NB4 (cell line): ENCODE results near the gene KLF11.

Experiments
- POLR2A ChIP-seq: IDR thresholded peaks from 2 replicates; pipeline ENCODE4 v1.6.1; 2011; ENCODE audit warnings: mild to moderate bottlenecking; ENCODE audit not compliant: insufficient read length; ENCODE audit errors: extremely low read depth
- TF ChIP-seq, protein P1 (sequence below): IDR thresholded peaks from one replicate; pipeline ENCODE4 v1.5.1; 2012; ENCODE audit warnings: low read depth, low read length

- TF ChIP-seq, protein P1, sequence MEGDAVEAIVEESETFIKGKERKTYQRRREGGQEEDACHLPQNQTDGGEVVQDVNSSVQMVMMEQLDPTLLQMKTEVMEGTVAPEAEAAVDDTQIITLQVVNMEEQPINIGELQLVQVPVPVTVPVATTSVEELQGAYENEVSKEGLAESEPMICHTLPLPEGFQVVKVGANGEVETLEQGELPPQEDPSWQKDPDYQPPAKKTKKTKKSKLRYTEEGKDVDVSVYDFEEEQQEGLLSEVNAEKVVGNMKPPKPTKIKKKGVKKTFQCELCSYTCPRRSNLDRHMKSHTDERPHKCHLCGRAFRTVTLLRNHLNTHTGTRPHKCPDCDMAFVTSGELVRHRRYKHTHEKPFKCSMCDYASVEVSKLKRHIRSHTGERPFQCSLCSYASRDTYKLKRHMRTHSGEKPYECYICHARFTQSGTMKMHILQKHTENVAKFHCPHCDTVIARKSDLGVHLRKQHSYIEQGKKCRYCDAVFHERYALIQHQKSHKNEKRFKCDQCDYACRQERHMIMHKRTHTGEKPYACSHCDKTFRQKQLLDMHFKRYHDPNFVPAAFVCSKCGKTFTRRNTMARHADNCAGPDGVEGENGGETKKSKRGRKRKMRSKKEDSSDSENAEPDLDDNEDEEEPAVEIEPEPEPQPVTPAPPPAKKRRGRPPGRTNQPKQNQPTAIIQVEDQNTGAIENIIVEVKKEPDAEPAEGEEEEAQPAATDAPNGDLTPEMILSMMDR: no peak
- TF ChIP-seq POLR2A: no peak
Observed at GRCh38 chr2:10084223-10084865, 41.0 kb downstream of the KLF11 start.
